NCI-H82 (cell line): Measurements from ENCODE around the gene ADCK1.
A peak's percentile ranks its signal among the peaks of the same experiment; 100 is the strongest.
"Not testable (repeated sequence)": the region's sequence is repeated elsewhere in the genome, so short reads cannot be mapped to it uniquely, and the experiment has no call there.

Experiments
- DNase-seq: peaks from one replicate; lab custom pipeline; 2025; lab: John Stamatoyannopoulos, UW

The ADCK1 gene, protein sequence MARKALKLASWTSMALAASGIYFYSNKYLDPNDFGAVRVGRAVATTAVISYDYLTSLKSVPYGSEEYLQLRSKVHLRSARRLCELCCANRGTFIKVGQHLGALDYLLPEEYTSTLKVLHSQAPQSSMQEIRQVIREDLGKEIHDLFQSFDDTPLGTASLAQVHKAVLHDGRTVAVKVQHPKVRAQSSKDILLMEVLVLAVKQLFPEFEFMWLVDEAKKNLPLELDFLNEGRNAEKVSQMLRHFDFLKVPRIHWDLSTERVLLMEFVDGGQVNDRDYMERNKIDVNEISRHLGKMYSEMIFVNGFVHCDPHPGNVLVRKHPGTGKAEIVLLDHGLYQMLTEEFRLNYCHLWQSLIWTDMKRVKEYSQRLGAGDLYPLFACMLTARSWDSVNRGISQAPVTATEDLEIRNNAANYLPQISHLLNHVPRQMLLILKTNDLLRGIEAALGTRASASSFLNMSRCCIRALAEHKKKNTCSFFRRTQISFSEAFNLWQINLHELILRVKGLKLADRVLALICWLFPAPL

DNA sequence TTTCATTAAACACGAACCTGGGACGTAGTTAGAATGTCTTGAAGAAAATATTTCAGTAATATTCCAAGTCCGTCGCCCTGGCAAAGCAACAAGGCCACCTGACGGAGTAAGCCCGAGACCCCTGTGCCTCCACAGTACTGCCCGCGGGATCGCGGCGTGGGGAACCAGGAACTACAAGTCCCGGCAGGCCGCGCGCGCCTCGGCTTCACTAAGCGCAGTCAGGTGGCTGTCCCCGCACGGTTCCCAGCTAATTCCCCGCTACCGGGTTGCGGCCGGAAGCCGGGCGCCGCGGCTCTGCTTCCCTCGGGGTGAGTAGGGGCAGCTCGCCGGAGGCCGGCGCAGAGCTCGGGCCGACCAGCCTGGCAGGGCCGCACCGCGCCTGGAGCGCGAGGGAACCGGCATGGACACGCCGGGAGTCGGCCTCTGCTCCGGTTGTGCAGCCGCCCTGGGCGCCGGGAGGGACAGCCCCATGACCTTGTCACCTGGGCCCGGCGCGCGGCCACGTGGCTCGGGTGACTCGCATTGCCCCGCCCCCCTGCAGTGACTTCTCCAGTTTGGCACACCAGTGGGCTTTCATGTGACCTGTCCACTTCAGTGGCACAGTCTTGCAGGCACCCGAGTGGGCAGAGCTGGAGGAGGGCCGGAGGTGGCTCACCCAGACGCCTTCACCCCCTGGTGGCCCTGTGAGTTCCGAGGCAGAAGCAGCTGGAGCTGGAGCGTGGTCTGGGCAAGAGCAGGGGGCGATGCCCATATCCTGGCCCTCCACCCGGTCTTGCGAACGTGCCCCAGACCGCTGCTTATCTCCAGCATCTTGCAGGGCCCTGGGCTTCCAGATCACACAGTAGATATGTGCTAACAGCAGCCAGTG, at the start of gene ADCK1:
TSS of gene ADCK1 (plus strand) at position 247 of the 868 bp plus-strand sequence. CDS start 18,870 bp downstream, outside the sequence.
- peak; percentile 94 for DNase-seq

DNA sequence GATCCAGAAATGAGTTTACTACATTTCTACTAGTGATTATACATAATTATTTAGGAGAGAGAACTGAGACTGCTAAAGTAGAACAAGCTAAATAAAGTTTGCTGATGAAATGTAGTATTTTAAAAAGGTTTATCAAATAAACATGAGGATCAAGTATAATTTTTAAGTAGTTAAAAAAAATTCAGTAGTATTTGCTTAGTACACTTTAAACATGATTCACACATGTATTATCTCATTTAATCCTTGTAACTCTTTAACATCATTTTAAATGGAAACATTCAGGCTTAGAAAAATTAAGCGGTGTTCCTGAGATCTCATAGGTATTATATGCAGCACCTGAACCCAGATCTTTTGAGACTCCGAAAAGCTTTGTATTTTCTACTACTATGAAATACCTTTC, 47.6 kb upstream of the ADCK1 start:
- DNase-seq = no peak

DNA sequence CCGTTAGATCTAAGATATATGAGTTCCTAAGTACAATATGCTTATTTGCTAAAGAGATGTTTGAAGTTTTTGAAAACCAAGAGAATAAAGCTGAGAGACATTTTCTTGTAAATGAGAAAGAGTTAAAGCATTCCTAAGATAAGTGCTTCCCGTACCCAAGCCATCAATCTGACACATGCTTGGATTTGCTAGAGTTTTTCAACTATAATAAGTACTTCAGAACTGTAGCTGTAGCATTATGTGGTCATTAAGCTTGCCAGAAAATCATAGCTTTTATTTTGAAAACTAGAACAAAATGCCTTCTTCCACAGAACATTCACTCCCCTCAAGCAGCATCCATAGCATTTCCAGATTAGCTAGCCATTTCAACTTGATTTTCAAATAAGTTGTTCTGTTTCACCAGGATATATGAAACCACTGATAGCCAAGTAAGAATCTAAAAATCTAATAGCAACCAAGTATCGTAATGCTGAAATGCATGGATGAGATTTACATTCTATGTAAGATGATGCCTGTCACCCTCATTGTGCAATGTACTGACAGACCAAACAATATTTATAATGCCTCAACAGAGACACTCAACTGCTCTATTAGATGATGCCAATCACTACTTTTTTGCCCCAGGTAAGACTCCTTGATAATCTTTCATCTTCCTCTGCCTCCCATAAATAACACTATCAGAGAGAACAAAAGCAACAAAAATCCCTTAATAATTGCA, 47.0 kb upstream of the ADCK1 start:
- DNase-seq = no peak

DNA sequence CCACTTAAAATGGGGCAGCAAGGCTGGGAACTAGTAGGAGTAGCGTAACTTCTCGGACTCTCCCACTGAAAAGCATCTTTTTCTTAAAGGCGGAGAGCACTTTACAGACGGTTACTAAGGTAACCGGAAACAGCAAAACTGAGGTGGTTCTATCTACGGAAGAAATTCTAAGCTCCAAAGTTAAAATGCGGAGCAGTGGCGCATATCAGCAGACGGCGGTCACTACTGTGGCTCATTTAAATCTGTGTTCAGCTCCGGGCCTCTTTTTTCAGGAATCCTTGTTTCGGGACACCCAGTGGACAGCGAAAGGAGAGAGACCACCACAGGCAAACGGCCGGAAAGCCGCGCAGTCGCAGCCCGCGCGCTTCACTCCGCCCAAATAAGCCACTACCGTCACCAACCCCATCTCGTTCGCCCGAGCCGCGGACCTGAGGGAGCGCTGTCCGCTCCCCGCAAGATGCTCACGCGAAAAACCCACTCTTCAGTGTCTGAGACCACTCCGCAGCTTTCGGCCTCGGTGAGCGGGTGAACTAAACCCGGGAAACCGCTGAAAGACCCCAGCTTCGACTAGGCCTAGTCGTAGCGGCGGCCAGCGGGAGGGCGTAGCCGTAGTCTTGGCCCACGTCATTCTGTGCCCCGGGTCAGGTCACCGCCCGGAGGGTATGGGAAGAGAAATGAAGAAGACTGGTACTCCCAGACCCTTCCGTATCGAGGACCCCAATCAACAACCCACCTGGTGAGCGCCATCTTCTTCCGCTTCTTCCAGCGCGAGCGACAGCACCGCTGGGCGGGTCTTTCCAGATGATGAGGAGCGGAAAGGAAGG, 39.3 kb upstream of the ADCK1 start, which contains the start of gene SNW1:
TSS of gene SNW1 (minus strand) at position 776 of the 824 bp plus-strand sequence. CDS start at position 747, 29 bp downstream.
- DNase-seq = peak; percentile 97

DNA sequence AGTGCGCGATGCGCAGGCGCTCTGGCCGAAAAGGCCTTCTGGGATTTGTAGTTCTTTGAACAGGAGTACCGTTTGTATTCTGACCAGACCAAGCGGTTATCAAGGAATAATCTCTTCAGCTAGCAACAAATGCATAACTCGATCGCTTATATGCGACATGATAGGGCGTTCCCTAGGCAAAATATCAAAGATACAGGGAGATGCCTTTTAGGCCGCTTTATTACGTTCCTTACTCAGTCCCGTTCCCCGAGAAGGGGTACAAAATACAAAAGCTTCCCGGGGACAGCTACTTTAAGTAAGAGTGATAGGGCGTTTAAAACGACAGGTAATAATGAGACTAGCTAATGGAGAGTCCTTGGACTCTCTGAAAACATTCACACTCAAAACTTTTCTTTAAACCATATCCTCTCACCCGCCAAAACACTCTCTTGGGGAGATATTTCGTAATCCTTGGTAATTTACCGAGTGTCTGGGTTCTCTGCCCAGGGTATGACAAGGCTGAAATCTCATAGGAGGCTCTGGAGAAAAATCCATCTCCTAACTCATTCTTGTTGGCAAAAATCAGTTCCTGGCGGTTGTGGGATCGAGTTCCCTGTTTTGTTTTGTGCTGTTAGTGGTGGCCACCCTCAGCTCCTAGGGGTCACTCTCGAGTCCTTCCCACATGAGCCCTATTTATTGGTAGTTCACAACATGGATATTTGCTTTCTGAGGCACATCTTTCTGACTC, 38.5 kb upstream of the ADCK1 start:
- DNase-seq = no peak

DNA sequence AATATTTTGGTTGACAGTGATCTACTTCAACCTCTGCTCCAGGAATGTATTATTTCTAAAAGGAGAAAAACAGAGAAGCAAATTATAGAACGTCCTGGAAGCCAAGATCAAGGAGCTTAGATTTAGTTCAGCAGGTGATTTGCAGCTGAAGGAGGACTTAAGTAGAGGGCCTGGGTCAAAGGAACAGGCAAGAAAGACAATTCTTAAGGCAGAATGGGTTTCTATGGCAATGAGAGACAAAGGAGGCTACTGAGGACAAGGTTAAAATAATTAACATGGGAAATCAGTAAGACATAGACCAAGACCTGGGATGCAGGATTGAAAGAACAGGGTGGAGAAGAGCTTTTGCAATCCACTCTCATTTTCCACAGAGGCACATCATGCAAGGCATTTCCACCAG, 36.6 kb upstream of the ADCK1 start:
- DNase-seq = peak; percentile 49

DNA sequence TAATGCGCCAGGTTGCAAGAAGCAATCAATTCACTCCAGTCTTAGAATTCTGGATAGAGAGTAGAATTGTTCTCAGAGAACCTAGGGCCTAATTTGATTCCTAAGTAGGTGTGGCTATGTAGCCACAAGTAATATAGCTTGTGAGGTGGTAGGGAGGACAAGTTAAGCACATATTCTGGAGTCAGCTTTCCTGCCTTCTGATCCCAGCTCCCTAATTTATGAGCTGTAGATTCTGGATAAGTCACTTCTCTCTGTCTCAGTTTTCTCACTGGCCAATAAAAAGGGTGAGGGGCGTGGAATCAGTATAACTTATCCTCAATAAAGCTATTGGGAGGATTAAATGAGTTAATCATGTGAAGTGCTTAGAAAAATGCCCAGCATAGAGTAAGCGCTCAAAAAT, 35.9 kb upstream of the ADCK1 start:
- peak; percentile 95 for DNase-seq

DNA sequence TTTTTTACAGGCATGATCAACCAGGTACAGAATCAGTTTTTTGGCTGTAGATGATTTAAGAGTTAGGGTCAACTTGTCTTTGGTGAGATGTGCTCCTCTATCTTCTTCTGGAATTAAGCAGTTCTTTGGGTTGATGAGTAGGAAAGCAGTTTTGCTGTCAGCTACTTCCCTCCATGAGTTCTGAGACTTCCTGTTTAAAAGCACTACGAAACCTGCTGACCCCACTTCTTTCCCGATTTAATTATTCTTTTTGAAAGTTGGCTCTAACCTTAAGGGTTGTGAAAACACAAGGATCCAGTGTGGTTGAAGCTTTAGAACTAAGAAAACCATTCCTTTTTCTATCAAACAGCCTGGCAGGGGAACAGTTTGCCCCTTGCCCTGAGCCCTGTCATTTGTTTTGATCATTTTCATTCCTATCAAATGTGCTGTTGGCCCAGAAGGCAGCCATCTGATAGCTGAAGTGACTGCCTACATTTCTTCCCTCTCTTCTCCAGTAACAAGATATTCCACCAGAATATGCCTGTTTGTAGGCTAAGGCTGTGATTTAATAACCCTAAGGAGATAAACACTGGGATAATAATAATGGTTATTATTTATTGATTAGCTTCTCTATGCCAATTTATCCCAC, 31.4 kb upstream of the ADCK1 start:
- not testable (repeated sequence) for DNase-seq

DNA sequence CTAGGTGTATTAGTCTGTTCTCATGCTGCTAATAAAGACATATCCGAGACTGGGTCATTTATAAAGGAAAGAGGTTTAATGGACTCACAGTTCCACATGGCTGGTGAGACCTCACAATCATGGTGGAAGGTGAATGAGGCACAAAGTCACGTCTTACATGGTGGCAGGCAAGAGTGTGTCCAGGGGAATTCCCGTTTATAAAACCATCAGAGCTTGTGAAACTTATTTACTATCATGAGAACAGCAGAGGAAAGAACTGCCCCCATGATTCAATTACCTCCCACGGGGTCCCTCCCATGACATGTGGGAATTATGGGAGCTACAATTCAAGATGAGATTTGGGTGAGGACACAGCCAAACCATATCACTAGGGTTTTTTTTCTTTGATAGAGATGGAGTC, 25.9 kb upstream of the ADCK1 start:
- DNase-seq = not testable (repeated sequence)

DNA sequence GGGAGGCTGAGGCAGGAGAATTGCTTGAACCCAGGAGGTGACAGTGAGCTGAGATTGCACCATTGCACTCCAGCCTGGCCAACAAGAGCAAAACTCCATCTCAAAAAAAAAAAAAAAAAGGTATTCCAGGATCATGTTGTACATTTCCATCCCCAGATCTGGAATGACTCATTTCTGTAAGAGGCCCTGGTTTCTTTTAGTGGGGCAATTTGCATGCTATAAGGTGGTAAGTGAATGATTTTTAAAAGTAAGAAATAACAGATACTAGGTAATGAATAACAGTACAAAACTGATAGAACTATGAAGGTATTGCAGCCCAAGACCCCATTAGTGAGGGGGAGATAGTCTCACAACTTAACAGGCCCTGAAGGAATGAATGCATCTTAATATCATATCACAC, 17.7 kb upstream of the ADCK1 start:
- DNase-seq = no peak

DNA sequence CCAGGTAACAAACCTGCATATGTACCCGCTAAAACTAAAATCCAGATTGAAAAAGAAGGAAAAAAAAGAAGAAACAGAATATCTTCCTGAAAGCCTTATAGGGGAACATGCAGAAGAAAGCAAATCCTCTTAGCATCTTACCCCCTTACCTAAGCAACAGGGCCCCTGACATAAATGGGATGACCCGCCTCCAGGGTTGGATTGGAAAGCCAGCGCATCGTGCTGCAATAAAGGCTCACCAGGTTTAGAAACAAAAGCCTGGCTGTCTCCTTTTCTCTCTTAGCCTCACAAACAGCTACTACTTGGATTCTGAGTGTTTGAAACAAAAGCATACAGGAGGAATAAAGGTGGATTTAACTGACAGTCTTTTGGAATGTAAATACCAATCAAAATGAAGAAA, 13.8 kb upstream of the ADCK1 start:
- peak; percentile 82 for DNase-seq

DNA sequence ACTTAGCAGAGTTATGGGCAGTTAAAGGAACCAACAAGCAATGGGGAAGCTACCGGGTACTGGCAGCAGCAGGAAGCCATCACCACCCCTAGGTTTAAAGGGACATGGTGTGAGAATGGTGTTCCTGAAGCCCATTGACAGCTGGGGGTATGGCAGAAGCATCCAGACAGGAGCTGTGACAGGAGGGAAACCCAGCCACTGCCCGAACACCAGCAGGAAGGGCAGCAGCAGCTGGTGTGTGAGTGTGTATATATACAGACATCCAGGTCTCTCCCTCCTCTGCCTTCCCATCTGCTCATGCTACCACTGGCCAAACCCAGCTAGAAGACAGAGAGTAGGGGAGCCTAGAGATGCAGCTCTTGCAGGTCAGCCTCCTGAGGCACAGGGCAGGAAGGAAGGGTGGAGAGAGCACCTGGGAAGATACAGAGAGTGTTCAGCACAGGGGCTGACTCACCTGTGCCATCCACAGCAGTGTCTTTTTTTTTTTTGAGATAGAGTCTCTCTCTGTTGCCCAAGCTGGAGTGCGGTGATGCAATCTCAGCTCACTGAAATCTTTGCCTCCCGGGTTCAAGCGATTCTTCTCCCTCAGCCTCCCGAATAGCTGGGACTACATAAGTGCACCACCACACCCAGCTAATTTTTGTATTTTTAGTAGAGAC, 9.2 kb upstream of the ADCK1 start:
- DNase-seq = peak; percentile 74

DNA sequence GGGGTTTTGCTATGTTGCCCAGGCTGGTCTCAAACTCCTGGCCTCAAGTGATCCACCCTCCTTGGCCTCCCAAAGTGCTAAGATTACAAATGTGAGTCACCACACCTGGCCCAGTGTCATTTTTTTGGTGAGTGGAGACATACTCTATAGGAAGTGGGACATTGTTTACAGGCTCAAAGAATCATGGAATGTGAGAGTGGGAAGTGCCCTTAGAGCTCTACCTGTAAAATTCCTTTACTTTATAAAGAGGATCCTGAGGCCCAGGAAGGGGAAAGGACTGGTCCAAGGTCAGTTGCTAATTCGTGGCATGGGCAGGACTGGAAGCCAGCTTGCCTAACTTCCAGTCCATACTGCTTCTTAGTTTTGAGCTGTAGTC, 8.7 kb upstream of the ADCK1 start:
- DNase-seq = peak; percentile 19

DNA sequence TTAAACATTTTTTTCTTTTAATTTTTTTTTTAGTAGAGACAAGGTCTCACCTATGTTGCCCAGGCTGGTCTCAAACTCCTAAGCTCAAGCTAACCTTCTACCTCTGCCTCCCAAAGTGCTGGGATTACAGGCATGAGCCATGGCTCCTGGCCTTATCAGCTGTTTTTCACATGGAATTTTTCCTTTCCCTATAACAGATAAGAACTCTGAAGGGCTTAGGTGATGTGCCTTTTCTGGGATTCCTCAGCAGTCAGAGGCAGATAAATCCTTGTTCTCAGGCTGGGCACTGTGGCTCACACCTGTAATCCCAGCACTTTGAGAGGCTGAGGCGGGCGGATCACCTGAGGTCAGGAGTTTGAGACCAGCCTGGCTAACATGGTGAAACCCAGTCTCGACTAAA, 6.7 kb upstream of the ADCK1 start:
- DNase-seq = not testable (repeated sequence)

DNA sequence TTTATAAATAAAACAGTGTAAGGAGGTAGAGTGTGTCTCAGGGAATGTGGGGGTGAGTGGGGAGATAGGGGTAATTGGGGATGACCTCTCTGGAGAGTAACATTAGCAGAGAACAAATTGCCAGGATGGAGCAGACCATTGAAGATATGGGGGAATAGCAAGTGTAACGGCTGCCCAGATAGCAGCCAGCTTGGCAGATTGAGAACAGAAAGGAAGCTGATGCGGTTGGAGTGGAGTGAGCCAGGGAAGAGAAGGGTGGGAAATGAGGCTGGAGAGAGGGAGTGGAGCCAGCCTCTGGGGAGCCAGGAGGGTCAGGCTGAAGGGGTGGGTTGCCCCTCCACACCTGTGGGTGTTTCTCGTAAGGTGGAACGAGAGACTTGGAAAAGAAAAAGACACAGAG, 5.6 kb upstream of the ADCK1 start:
- DNase-seq = peak; percentile 7

DNA sequence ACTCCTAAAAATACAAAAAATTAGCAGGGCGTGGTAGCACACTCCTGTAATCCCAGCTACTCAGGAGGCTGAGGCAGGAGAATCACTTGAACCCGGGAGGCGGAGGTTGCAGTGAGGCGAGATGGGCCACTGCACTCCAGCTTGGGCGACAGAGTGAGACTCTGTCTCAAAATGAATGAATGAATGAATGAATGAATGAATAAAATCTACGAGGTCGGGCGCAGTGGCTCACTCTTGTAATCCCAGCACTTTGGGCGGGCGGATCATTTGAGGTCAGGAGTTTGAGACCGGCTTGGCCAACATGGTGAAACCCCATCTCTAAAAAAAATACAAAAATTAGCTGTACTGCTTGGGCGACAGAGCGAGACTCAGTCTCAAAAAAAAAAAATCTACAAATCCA, 453 bp upstream of the ADCK1 start:
- DNase-seq = not testable (repeated sequence)

DNA sequence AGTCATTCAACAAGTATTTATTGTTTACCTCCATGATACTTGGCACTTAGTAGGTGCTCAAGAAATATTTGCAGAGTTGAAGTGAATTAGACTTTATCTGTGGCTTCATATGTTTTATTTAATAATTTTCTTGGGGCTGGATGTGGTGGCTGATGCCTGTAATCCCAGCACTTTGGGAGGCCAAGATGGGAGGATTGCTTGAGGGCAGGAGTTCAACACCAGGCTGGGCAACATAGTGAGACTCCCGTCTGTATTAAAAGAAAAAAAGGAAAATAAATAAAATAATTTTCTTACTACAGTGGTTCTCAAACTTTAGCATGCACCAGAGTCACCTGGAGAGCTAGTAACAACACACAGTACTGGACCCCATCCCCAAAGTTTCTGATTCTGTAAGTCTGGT, 905 bp downstream of the ADCK1 start:
- DNase-seq = no peak

DNA sequence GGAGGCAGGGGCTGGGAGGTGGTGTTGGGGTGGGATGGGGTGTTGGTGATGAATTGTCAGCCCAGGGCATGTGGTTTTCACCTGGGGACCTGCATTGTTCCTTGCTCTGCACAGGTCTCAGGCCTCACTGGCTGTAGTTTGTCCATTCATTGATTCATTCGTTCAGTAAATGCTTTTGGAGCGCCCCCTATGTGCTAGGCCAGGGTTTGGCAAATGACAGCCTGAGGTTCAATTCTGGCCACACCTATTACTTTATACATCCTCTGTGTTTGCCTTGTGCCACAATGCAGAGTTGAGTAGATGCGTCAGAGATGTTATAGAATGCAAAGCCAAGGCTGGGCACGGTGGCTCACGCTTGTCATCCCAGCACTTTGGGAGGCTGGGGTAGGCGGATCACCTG, 4.7 kb downstream of the ADCK1 start:
- DNase-seq = peak; percentile 54

DNA sequence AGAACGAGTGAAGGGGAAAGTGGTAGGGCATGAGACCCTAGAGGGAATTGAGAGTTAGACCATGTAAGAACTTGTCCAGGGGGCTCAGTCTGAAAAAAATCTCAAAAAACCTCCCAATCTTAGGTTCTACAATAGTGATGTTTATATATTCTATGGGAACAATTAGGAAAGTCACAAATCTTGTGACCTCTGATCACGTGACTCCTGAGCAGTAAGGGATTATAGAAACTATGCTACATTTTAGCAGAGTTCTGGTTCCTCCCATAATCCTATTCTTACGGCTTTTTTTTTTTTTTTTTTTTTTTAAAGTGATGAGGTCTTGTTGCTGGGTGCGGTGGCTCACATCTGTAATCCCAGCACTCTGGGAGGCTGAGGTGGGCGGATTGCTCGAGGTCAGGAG, 5.8 kb downstream of the ADCK1 start:
- no peak for DNase-seq

DNA sequence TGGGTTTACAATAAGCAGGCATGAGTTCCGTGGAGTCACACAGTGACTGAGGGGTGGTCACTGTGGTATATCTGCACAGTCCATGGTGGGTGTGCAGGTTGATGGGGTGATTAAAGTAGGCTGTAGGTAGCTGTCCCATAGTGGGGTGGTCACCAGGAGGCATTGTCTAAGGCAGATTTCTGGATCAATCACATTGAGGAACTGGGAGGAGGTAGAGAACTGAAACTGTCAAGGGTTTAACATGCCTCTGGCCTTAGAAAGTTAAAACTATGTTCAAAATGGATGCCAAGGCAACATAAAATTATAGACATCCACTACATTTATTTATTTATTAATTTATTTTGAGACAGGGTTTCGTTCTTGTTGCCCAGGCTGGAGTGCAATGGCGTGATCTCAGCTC, 8.3 kb downstream of the ADCK1 start:
- DNase-seq = no peak
